GM19240 (cell line): ENCODE measurements around the gene PDHX.
A peak's percentile ranks its signal among the peaks of the same experiment; 100 is the strongest.
"Not testable (repeated sequence)": the region's sequence is repeated elsewhere in the genome, so short reads cannot be mapped to it uniquely, and the experiment has no call there.

Experiments used
- DNase-seq: peaks from one replicate; pipeline ENCODE4 v3.0.0; 2011; ENCODE audit warnings: low spot score; ENCODE audit not compliant: insufficient read length

The PDHX gene

GRCh38 chr11:35015621-35016387, 99.4 kb downstream of the PDHX start:
- DNase-seq = no peak

GRCh38 chr11:35016916-35017315, 100.5 kb downstream of the PDHX start:
- DNase-seq = no peak

- no peak for DNase-seq
These were observed 101.3 kb downstream of the PDHX start for GRCh38 chr11:35017528-35018342.

- DNase-seq = no peak
These were observed 105.2 kb downstream of the PDHX start for GRCh38 chr11:35021589-35021988.

GRCh38 chr11:35023940-35024339, 107.5 kb downstream of the PDHX start:
- DNase-seq = not testable (repeated sequence)

- DNase-seq = not testable (repeated sequence)
These were observed 111.6 kb downstream of the PDHX start for GRCh38 chr11:35028007-35028406.

GRCh38 chr11:35029979-35030682, 113.7 kb downstream of the PDHX start:
- DNase-seq = no peak

- no peak for DNase-seq
These were observed 114.3 kb downstream of the PDHX start for GRCh38 chr11:35030716-35031213.

GRCh38 chr11:35031346-35031745, 114.9 kb downstream of the PDHX start:
- DNase-seq = no peak

- no peak for DNase-seq
These were observed 115.4 kb downstream of the PDHX start for GRCh38 chr11:35031867-35032266.

- DNase-seq = no peak
These were observed 116.6 kb downstream of the PDHX start for GRCh38 chr11:35033011-35033410.

GRCh38 chr11:35034401-35034800, 118.0 kb downstream of the PDHX start:
- DNase-seq = no peak

- no peak for DNase-seq
These were observed 119.5 kb downstream of the PDHX start for GRCh38 chr11:35035894-35036408.

- DNase-seq = no peak
These were observed 120.2 kb downstream of the PDHX start for GRCh38 chr11:35036639-35037038.

- DNase-seq = no peak
These were observed 122.0 kb downstream of the PDHX start for GRCh38 chr11:35038211-35038928.

GRCh38 chr11:35039076-35039475, 122.7 kb downstream of the PDHX start:
- no peak for DNase-seq

GRCh38 chr11:35040221-35040942, 124.0 kb downstream of the PDHX start:
- peak; percentile 22 for DNase-seq

- no peak for DNase-seq
These were observed 124.7 kb downstream of the PDHX start for GRCh38 chr11:35041070-35041554.

- DNase-seq = no peak
These were observed 125.8 kb downstream of the PDHX start for GRCh38 chr11:35042224-35042623.

GRCh38 chr11:35042913-35043312, 126.5 kb downstream of the PDHX start:
- no peak for DNase-seq
